Hematopoietic multipotent progenitor cell treated with erythropoietin and hydrocortisone succinate and interleukin-3 and kit ligand, for 15 days (in vitro differentiated cells): ENCODE measurements around the gene OPN1MW3.
"Not testable (repeated sequence)": the region's sequence is repeated elsewhere in the genome, so short reads cannot be mapped to it uniquely, and the experiment has no call there.

ENCODE experiments used
- DNase-seq: peaks from one replicate; pipeline ENCODE4 v3.0.0-alpha.2; 2015; ENCODE audit warnings: low spot score

Gene OPN1MW3

DNA sequence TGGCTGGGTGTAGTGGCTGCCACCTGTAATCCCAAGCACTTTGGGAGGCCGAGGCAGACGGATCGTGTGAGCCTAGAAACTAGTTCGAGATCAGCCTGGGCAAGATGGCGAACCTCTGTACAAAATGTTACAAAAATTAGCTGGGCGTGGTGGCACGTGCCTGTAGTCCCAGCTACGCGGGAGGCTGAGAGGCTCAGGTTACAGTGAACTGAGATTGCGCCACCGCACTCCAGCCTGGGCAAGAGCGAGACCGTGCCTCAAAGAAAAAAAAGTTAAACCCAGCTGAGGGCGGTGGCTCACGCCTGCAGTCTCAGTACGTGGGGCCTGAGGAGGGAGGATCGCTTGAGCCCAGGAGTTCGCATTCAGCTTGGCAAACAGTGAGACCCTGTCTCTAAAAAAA, 39.3 kb downstream of the OPN1MW3 start:
- DNase-seq: no peak

GRCh38 chrX:154298312-154298711, 40.9 kb downstream of the OPN1MW3 start:
- DNase-seq: no peak

DNA sequence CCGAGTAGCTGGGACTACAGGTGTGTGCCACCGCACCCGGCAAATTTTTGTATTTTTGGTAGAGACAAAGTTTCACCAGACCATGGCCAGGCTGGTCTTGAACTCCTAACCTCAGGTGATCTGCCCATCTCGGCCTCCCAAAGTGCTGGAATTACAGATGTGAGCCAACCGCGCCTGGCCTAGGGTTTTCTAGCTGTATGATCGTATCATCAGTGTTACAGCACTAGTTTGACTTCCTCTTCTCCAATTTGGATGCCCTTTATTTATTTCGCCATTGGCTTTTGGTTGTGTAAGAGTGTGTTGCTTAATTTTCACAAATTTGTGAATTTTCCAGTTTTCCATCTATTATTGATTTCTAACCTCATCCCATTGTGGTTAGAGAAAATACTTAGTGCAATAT, 43.4 kb downstream of the OPN1MW3 start:
- DNase-seq: no peak

DNA sequence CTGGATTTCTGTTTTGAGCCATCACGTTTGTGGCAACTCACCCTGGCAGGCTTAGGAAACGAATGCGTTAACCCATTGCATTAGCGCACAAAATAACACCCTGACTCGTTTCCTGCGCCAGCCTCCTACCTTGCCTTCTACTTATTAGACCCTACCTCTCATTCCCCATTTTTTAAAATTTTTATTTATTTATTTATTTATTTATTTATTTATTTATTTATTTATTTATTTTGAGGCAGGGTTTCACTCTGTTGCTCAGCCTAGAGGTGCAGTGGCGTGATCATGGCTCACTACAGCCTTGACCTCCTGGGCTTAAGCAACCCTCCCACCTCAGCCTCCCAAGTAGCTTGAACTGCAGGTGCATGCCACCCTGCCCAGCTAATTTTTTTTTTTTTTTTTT, 45.6 kb downstream of the OPN1MW3 start:
- not testable (repeated sequence) for DNase-seq

- no peak for DNase-seq
Measured at GRCh38 chrX:154303476-154303875, 46.1 kb downstream of the OPN1MW3 start.

- no peak for DNase-seq
Measured at GRCh38 chrX:154304846-154305245, 47.5 kb downstream of the OPN1MW3 start.

DNA sequence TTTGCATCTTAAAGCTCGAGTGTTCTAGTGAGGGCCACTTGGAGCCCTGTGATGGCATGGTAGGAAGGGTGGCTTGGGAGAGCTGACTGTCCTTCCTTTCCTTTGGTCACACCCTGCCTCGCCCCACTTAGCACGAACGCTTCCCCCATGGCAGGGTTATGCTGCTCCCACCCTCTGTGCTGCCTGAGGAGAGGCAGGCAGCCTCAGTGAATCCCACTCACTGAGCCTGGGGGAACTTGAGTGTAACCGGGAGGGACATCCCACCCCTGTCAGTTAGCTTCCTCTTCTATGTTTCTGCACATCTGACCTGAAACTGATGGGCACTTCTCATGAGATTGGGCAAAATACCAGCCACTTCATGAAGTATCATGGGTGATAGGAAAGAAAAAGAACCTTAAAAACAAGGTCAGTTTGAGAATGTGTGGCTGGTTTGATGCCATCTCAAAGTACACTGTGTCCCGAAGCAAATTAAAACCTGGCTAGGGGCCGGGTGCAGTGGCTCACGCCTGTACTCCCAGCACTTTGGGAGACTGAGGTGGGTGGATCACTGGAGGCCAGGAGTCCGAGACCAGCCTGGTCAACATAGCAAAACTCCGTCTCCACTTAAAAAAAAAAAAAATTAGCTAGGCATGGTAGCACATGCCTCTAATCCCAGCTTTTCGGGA, 48.3 kb downstream of the OPN1MW3 start:
- no peak for DNase-seq

DNA sequence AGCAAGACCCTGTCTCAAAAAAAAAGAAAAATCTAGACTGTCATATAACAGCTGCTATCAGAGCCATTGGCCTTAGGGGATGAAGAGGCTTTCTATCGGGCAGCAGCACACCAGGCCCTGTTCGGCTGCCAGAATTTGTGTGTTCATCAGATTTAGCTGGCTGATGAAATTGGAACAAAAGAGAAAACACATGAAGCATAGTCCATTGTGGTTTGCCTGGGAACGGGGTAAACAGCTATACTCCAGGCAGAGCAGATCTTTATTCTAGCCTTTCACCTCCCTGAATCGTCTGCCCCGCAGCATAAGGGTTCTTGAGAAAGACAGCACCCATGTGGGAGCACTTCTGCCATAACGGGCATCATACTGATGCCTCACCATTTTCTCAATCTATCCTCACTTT, 49.8 kb downstream of the OPN1MW3 start:
- no peak for DNase-seq

- peak; percentile 69 for DNase-seq
Measured at GRCh38 chrX:154308108-154308946, 50.9 kb downstream of the OPN1MW3 start.

DNA sequence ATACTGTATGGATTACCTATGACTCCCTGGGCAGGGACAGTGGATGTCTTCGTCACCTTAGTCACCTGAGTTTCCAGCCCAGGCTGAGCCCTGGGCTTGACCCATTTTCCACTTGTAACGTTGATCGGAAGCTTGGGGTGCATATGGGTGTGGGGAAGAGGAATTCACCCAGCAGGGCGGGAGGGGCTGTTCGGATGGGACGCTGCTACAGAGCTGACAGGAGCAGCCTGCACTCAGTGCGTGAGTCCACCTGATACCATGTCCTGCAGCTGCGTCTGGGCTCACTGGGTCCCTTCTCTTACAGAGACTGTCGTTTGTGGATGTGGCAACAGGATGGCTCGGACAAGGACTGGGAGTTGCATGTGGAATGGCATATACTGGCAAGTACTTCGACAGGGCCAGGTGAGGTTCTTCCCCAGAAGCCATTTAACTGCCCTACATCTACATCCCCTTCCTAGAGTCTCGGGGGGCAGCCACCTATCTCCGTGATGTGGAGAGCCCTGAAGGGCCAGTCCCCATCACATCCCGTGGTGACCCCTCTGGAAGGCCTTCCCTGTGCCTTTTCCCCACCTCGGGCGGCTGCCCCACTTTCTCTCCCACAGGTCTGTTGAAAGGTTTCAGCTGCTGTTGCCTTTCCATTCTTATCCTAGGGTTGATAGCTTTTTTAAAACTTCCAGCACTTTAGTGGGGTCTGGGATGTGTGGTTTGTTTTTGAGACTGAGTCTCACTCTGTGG, 51.8 kb downstream of the OPN1MW3 start:
- DNase-seq: no peak

GRCh38 chrX:154310616-154311536, 53.5 kb downstream of the OPN1MW3 start:
- no peak for DNase-seq

DNA sequence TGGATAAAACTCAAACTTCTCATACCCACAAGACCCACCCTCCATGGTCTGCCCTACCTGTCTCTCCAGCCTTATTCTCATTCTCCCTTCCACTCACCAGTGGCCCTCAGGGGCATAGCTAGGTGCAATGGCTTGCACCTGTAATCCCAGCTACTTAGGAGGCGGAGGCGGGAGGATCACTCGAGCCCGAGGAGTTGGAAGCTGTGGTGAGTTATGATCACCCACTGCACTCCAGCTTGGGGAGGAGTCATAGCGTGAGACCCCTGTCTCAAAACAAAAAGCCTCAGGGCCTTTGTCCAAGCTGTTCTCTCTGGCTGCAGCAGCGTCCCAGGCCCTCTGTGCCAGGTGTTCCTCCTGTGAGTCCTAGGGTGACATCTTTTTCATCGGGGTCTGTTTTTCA, 54.7 kb downstream of the OPN1MW3 start:
- no peak for DNase-seq

DNA sequence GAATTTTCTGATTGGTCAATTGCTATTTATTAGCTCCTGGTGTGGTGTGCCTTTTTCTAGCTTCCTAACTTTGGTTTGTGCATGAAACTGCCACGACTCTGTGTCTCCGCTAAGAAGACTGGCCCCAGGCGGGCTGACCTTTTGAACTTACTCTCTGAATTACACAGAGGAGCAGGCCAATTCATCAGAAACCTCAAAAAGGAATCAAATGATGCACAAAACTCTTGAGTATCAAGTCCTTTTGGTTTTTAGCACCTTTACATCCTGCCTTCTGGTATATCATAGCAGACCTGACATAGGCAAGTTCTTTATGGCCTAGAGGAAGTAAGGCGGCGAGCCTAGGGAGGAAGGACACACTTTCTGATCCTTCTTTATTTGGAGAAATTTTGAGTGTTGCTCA, 55.8 kb downstream of the OPN1MW3 start:
- DNase-seq: no peak

GRCh38 chrX:154315416-154315815, 58.0 kb downstream of the OPN1MW3 start:
- DNase-seq: no peak

GRCh38 chrX:154317391-154317995, 60.1 kb downstream of the OPN1MW3 start:
- DNase-seq: peak; percentile 3

DNA sequence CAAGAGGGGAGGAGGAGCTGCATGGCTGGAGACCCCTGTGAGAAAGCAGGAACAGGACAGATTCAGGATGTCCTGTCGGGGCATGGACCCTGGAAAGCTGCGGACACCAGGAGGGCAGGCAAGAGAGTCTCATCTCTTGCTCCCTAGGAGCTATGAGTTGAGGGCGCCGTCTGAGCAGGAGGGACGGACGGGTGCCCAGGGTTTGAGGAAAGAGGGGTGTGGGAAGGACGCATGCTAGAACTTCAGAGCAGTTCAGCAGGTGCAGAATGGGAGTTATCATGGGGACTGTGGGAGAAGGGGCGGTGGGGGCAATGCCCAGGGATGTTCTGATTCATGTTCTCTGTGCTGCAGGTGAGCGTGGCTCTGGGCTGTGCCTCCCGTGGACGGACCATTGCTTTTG, 63.0 kb downstream of the OPN1MW3 start:
- DNase-seq: no peak
